GM13976 (cell line): ENCODE data around the gene GJA1.

ENCODE experiments used
- DNase-seq: peaks from one replicate; pipeline ENCODE4 v3.0.0; 2012; ENCODE audit warnings: low spot score
- CTCF ChIP-seq: IDR thresholded peaks from 2 replicates; pipeline ENCODE4 v1.5.1; 2012; ENCODE audit warnings: borderline replicate concordance, mild to moderate bottlenecking; ENCODE audit not compliant: insufficient read depth; ENCODE audit errors: extremely low read depth, missing control alignments, control extremely low read depth
- in situ Hi-C: fragments of 300-500 bp; cut with MboI; formaldehyde crosslinking; loops from one replicate; pipeline ENCODE4 v1.12.0; 2022; ENCODE audit warnings: low sequenced_read_pairs, mixed read lengths, inconsistent platforms; ENCODE audit not compliant: unreplicated experiment

Gene GJA1

GRCh38 chr6:121436960-121437850 lies 1.8 kb downstream of the GJA1 start:
- in situ Hi-C loops = loop anchor here (25.0 kb wide), 1 partner anchor 600 kb away; no protein-coding TSS in a partner anchor
- TF ChIP-seq CTCF = no peak
- DNase-seq = peak; percentile 32

- no peak for TF ChIP-seq CTCF
- DNase-seq = no peak
- in situ Hi-C loops = loop anchor here (25.0 kb wide), 1 partner anchor 599 kb away; no protein-coding TSS in a partner anchor
Measured at GRCh38 chr6:121437851-121438651, 2.6 kb downstream of the GJA1 start.

GRCh38 chr6:121438869-121439268 lies 3.4 kb downstream of the GJA1 start:
- DNase-seq = no peak
- no peak for TF ChIP-seq CTCF
- in situ Hi-C loops = loop anchor here (25.0 kb wide), 1 partner anchor 598 kb away; no protein-coding TSS in a partner anchor

- no peak for DNase-seq
- no peak for TF ChIP-seq CTCF
- in situ Hi-C loops = loop anchor here (25.0 kb wide), 1 partner anchor 598 kb away; no protein-coding TSS in a partner anchor
Measured at GRCh38 chr6:121439475-121439874, 4.0 kb downstream of the GJA1 start.

GRCh38 chr6:121439926-121440325 lies 4.5 kb downstream of the GJA1 start:
- in situ Hi-C loops = loop anchor here (25.0 kb wide), 1 partner anchor 597 kb away; no protein-coding TSS in a partner anchor
- no peak for TF ChIP-seq CTCF
- DNase-seq = no peak

- DNase-seq = no peak
- in situ Hi-C loops = loop anchor here (25.0 kb wide), 1 partner anchor 596 kb away; no protein-coding TSS in a partner anchor
- TF ChIP-seq CTCF = no peak
Measured at GRCh38 chr6:121441477-121441876, 6.0 kb downstream of the GJA1 start.
